Right lobe of liver (tissue), 4 donors: ENCODE data around the gene RLF.

Source experiments
- CTCF ChIP-seq, 4 donors: fragments of 200-600 bp in 3 of 4; fragments of 450-650 bp in 1 of 4; IDR thresholded peaks; one replicate each; pipeline versions ENCODE4 v1.5.1 to v1.8.0; 2016 to 2022; ENCODE audit warnings: antibody characterized with exemption in 4 of 4, mild to moderate bottlenecking in 2 of 4
- POLR2A ChIP-seq: fragments of 450-650 bp; IDR thresholded peaks from one replicate; pipeline ENCODE4 v1.6.1; 2017; ENCODE audit warnings: antibody characterized with exemption, mild to moderate bottlenecking
- donor health status: DM: no; HTN: no; CAD: no.
- donor health status: DM: no; HTN: no; CAD: no.
- donor health status: DM: no; HTN: yes; CAD: no.

- TF ChIP-seq CTCF (IDR thresholded peaks at IDR 0.05) (peak; percentile 8 to 27 (median 18)), POLR2A (no peak)
These were observed 36.5 kb downstream of the RLF start for GRCh38 chr1:40197656-40198055.
